ENCODE measurements around the gene ACCSL. TPM values are rescaled to one million over a fixed set of nuclear protein-coding genes. Genes with fewer than 3 reads are reported as not detected.

ACCSL gene
- polyA plus RNA-seq, 1 of the 3 experiments (the other 2 are of a cell fraction): not detected

DNA sequence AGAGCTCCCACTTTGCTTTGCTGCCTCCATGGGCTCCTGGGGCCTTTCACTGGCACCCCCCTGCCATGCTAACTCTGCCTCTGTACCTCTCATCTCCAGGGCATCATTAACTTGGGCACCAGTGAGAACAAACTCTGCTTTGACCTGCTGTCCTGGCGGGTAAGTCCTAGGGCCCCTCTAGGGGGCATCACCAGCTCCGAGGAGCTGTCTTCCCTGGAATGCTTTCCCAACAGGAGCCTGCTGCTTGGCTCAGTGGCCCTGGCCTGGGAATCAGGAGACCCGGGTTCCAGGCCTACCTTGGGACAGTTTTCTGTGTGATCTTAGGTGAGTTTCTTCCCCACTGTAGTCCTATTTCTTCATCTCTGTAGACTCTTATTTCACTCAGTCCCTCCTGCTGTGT lies 23.4 kb downstream of the ACCSL start:
- ChIA-PET CTCF (interaction anchor here (1.0 to 10.8 kb wide), 4 partner anchors 14 to 220 kb away, joined by 3 to 71 read pairs (median 4); partner anchors contain the start of gene EXT2), POLR2A (interaction anchor here (1.2 kb wide), 1 partner anchor 10 kb away, joined by 3 read pairs; no protein-coding TSS in a partner anchor)
- Histone ChIP-seq H3K79me2 (ENCODE audit: insufficient read depth) (no peaks in the 10 kb centered on the region), H3K36me3 (replicated peaks in 1 of 2; ENCODE audit: control insufficient read depth in 1 of 2, insufficient read depth in 2 of 2, low read length in 1 of 2) (peaks cover 0 to 5% of the 10 kb centered on the region in 2 experiments), H3K9ac (no peak overlapping the region), H3K9me2 (no peaks in the 10 kb centered on the region), H3K27me3 (ENCODE audit: insufficient read depth) (no peaks in the 10 kb centered on the region), H2AFZ (ENCODE audit: low read depth) (no peak overlapping the region), H3K27ac (ENCODE audit: low read depth in 2 of 2, low read length in 1 of 2) (no peak overlapping the region), H3K4me1 (ENCODE audit: control insufficient read depth in 1 of 2, insufficient read depth in 2 of 2, low read depth in 1 of 2, low read length in 1 of 2) (peaks cover 0 to 2% of the 10 kb centered on the region in 2 experiments; a peak in 2 of 4 replicates), H3K9me3 (no peaks in the 10 kb centered on the region), H3K4me3 (ENCODE audit: low read depth in 2 of 2, low read length in 1 of 2) (no peak overlapping the region), H3F3A (replicated peaks; ENCODE audit: insufficient read depth) (no peaks in the 10 kb centered on the region), H4K20me1 (ENCODE audit: insufficient read depth) (no peaks in the 10 kb centered on the region), H3K4me2 (no peak overlapping the region)
- WGBS (ENCODE audit: low lambda C conversion rate): 80% methylated on average over 1 of the region's 3 CpGs
- DNase-seq: no peak
- TF ChIP-seq, protein P1, sequence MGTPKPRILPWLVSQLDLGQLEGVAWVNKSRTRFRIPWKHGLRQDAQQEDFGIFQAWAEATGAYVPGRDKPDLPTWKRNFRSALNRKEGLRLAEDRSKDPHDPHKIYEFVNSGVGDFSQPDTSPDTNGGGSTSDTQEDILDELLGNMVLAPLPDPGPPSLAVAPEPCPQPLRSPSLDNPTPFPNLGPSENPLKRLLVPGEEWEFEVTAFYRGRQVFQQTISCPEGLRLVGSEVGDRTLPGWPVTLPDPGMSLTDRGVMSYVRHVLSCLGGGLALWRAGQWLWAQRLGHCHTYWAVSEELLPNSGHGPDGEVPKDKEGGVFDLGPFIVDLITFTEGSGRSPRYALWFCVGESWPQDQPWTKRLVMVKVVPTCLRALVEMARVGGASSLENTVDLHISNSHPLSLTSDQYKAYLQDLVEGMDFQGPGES (IDR thresholded peaks at IDR 0.05; ENCODE audit: low read depth, low read length): no peak
- TF ChIP-seq ELF1 (IDR thresholded peaks at IDR 0.05): no peak

DNA sequence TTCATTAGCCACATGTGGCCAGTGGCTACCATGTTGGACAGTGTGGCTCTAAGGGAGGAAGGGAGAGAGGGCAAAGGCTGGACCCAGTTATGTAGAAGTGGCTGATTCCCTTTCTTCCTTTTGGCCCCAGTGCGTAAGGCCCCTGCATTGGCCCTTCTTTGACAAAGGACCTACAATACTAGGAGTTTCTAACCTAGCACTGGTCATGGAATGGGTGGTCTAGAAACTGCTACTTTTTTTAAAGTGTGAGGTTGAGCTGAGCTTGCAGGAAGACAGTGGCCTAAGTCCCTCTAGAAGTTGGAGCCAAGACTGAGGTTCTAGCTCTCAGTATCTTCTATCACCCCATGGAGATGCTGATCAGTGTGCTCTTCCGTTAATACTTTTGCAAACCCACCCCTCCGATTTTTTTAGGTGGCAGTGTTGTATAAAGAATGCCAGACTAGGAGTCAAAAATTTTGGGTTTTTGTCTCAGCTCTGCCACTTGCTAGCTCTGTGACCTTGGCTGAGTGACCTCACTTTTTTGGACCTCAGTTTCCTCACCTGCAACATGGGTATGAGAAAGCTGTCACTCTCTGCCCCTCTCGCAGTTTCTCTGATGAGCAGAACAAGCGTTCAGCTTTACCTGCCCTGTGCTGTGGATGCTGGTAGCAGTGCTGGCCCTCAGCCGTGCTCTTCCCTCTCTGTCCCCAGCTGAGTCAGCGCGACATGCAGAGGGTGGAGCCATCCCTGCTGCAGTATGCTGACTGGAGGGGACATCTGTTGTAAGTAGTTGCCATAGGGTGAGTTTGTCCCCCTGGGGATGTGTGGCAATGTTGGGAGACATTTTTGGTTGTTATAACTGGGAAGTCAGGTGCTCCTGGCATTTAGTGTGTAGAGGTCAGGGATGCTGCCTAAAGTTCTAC lies 25.2 kb downstream of the ACCSL start:
- H3F3A ChIP-seq (replicated peaks; ENCODE audit: insufficient read depth): no peaks in the 10 kb centered on the region
- DNase-seq: no peak
- H3K4me3 ChIP-seq (ENCODE audit: low read depth in 2 of 2, low read length in 1 of 2): no peak overlapping the region
- peaks cover 0 to 5% of the 10 kb centered on the region in 2 experiments for H3K36me3 ChIP-seq (replicated peaks in 1 of 2; ENCODE audit: control insufficient read depth in 1 of 2, insufficient read depth in 2 of 2, low read length in 1 of 2)
- H3K27ac ChIP-seq (ENCODE audit: low read depth in 2 of 2, low read length in 1 of 2): no peak overlapping the region
- no peaks in the 10 kb centered on the region for H3K4me1 ChIP-seq (ENCODE audit: control insufficient read depth in 1 of 2, insufficient read depth in 2 of 2, low read depth in 1 of 2, low read length in 1 of 2)
- H3K9me3 ChIP-seq: no peaks in the 10 kb centered on the region
- no peak overlapping the region for H3K9ac ChIP-seq
- H3K4me2 ChIP-seq: no peak overlapping the region
- no peak for TF ChIP-seq EZH2phosphoT487 (IDR thresholded peaks at IDR 0.05; ENCODE audit: borderline replicate concordance, low read depth)
- no peak for TF ChIP-seq SMC3 (IDR thresholded peaks at IDR 0.05; ENCODE audit: low read depth, low read length)
- 89% methylated on average over 7 of the region's 8 CpGs for WGBS (ENCODE audit: low lambda C conversion rate)
- H3K9me2 ChIP-seq: no peaks in the 10 kb centered on the region
- no peaks in the 10 kb centered on the region for H4K20me1 ChIP-seq (ENCODE audit: insufficient read depth)
- H2AFZ ChIP-seq (ENCODE audit: low read depth): no peak overlapping the region
- ChIA-PET POLR2A (no interaction called here), CTCF (interaction anchor here (1.1 to 10.8 kb wide), 3 partner anchors 9 to 213 kb away, joined by 3 to 71 read pairs (median 4); partner anchors contain the start of gene EXT2)
- H3K79me2 ChIP-seq (ENCODE audit: insufficient read depth): no peaks in the 10 kb centered on the region
- H3K27me3 ChIP-seq (ENCODE audit: insufficient read depth): no peaks in the 10 kb centered on the region

DNA sequence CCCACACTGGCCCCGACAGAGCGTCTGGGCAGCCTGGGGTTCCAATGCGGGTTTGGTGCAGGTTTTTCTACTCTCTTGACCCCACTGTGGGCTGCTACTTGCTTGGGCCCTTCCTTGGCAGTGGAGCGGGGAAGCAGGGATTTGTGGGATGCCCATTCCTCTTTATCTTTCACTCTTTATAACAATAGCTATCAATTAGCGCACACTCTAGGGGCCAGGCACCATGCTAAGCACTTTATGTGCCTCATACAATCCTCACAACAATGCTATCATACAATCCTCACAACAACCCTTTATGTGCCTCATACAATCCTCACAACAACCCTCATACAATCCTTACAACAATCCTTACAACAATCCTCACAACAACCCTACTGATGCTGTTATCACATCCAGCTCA lies 31.0 kb downstream of the ACCSL start:
- no peak overlapping the region for H3K9ac ChIP-seq
- no peaks in the 10 kb centered on the region for H3K36me3 ChIP-seq (replicated peaks in 1 of 2; ENCODE audit: control insufficient read depth in 1 of 2, insufficient read depth in 2 of 2, low read length in 1 of 2)
- H3K79me2 ChIP-seq (ENCODE audit: insufficient read depth): no peaks in the 10 kb centered on the region
- H3K4me1 ChIP-seq (ENCODE audit: control insufficient read depth in 1 of 2, insufficient read depth in 2 of 2, low read depth in 1 of 2, low read length in 1 of 2): no peaks in the 10 kb centered on the region
- ChIA-PET POLR2A (no interaction called here), CTCF (interaction anchor here (1.6 kb wide), 1 partner anchor 16 kb away, joined by 10 read pairs; the partner anchor contains the start of gene EXT2)
- H3K9me2 ChIP-seq: no peaks in the 10 kb centered on the region
- no peaks in the 10 kb centered on the region for H3K27me3 ChIP-seq (ENCODE audit: insufficient read depth)
- H3K4me3 ChIP-seq (ENCODE audit: low read depth in 2 of 2, low read length in 1 of 2): no peak overlapping the region
- H3K9me3 ChIP-seq: no peaks in the 10 kb centered on the region
- DNase-seq: no peak
- no peak overlapping the region for H3K4me2 ChIP-seq
- H3K27ac ChIP-seq (ENCODE audit: low read depth in 2 of 2, low read length in 1 of 2): no peak overlapping the region
- H4K20me1 ChIP-seq (ENCODE audit: insufficient read depth): no peaks in the 10 kb centered on the region
- 67% methylated on average over 5 of the region's 5 CpGs for WGBS (ENCODE audit: low lambda C conversion rate)
- no peak overlapping the region for H2AFZ ChIP-seq (ENCODE audit: low read depth)
- H3F3A ChIP-seq (replicated peaks; ENCODE audit: insufficient read depth): no peaks in the 10 kb centered on the region
- TF ChIP-seq FOSL2 (IDR thresholded peaks at IDR 0.05; ENCODE audit: borderline replicate concordance, low read depth) (no peak), YY1 (IDR thresholded peaks at IDR 0.05; ENCODE audit: low read depth) (no peak), SMC3 (IDR thresholded peaks at IDR 0.05; ENCODE audit: low read depth, low read length) (no peak), EZH2phosphoT487 (IDR thresholded peaks at IDR 0.05; ENCODE audit: borderline replicate concordance, low read depth) (no peak), NRF1 (IDR thresholded peaks at IDR 0.05; ENCODE audit: low read depth, low read length) (no peak), SIN3A (IDR thresholded peaks at IDR 0.05; ENCODE audit: borderline replicate concordance, low read depth, low read length) (no peak), RCOR1 (IDR thresholded peaks at IDR 0.05; ENCODE audit: low read length) (no peak), EP300 (IDR thresholded peaks at IDR 0.05; ENCODE audit: borderline replicate concordance in 1 of 2, low read depth in 1 of 2, low read length in 1 of 2) (no peak)
- TF ChIP-seq, protein P2, sequence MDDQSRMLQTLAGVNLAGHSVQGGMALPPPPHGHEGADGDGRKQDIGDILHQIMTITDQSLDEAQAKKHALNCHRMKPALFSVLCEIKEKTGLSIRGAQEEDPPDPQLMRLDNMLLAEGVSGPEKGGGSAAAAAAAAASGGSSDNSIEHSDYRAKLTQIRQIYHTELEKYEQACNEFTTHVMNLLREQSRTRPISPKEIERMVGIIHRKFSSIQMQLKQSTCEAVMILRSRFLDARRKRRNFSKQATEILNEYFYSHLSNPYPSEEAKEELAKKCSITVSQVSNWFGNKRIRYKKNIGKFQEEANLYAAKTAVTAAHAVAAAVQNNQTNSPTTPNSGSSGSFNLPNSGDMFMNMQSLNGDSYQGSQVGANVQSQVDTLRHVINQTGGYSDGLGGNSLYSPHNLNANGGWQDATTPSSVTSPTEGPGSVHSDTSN (IDR thresholded peaks at IDR 0.05): no peak
- TF ChIP-seq, protein P1 (IDR thresholded peaks at IDR 0.05; ENCODE audit: low read depth, low read length): no peak
- TF ChIP-seq, protein P3, sequence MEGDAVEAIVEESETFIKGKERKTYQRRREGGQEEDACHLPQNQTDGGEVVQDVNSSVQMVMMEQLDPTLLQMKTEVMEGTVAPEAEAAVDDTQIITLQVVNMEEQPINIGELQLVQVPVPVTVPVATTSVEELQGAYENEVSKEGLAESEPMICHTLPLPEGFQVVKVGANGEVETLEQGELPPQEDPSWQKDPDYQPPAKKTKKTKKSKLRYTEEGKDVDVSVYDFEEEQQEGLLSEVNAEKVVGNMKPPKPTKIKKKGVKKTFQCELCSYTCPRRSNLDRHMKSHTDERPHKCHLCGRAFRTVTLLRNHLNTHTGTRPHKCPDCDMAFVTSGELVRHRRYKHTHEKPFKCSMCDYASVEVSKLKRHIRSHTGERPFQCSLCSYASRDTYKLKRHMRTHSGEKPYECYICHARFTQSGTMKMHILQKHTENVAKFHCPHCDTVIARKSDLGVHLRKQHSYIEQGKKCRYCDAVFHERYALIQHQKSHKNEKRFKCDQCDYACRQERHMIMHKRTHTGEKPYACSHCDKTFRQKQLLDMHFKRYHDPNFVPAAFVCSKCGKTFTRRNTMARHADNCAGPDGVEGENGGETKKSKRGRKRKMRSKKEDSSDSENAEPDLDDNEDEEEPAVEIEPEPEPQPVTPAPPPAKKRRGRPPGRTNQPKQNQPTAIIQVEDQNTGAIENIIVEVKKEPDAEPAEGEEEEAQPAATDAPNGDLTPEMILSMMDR (IDR thresholded peaks at IDR 0.05): no peak
